Muscle layer of duodenum (tissue), 2 donors: Measurements from ENCODE around the gene HADHB.
"Not testable (repeated sequence)": the region's sequence is repeated elsewhere in the genome, so short reads cannot be mapped to it uniquely, and the experiment has no call there.

ENCODE experiments used
- H3K27ac ChIP-seq: one replicate; pipeline ENCODE4 v1.7.0; 2013; ENCODE audit warnings: mild to moderate bottlenecking, low read length
- H3K27me3 ChIP-seq: one replicate; pipeline ENCODE4 v1.7.0; 2013; ENCODE audit warnings: low read depth, mild to moderate bottlenecking, control low read depth, low read length
- H3K36me3 ChIP-seq, 2 donors: one replicate each; pipeline ENCODE4 v1.7.0; 2013; ENCODE audit warnings: low read length in 2 of 2, control low read depth in 1 of 2, mild to moderate bottlenecking in 1 of 2; ENCODE audit not compliant: insufficient read depth in 2 of 2, control insufficient read depth in 1 of 2
- H3K4me1 ChIP-seq, 2 donors: one replicate each; pipeline ENCODE4 v1.7.0; 2013; ENCODE audit warnings: low read length in 2 of 2, mild to moderate bottlenecking in 2 of 2, control low read depth in 1 of 2, moderate library complexity in 1 of 2; ENCODE audit not compliant: insufficient read depth in 2 of 2, control insufficient read depth in 1 of 2
- H3K4me3 ChIP-seq, 2 donors: one replicate each; pipeline ENCODE4 v1.7.0; 2013; ENCODE audit warnings: low read length in 2 of 2, low read depth in 1 of 2, mild to moderate bottlenecking in 1 of 2
- H3K9me3 ChIP-seq, 2 donors: one replicate each; pipeline ENCODE4 v1.7.0; 2013; ENCODE audit warnings: low read length in 2 of 2, control low read depth in 1 of 2, mild to moderate bottlenecking in 1 of 2; ENCODE audit not compliant: control insufficient read depth in 1 of 2
- donor health status: healthy.

The HADHB gene

GRCh38 chr2:26316041-26316440, 71.3 kb downstream of the HADHB start:
- no peaks in the 10 kb centered on the region for H3K27me3 ChIP-seq
- no peaks in the 10 kb centered on the region for H3K4me1 ChIP-seq
- H3K36me3 ChIP-seq = no peaks in the 10 kb centered on the region
- H3K9me3 ChIP-seq = no peaks in the 10 kb centered on the region
- no peak overlapping the region for H3K4me3 ChIP-seq
- no peak overlapping the region for H3K27ac ChIP-seq

GRCh38 chr2:26316845-26317244, 72.1 kb downstream of the HADHB start:
- H3K27ac ChIP-seq = no peak overlapping the region
- no peaks in the 10 kb centered on the region for H3K4me1 ChIP-seq
- H3K4me3 ChIP-seq = no peak overlapping the region
- H3K9me3 ChIP-seq = no peaks in the 10 kb centered on the region
- no peaks in the 10 kb centered on the region for H3K27me3 ChIP-seq
- H3K36me3 ChIP-seq = no peaks in the 10 kb centered on the region

GRCh38 chr2:26317377-26318105, 72.8 kb downstream of the HADHB start:
- Histone ChIP-seq H3K27me3 (no peaks in the 10 kb centered on the region), H3K4me1 (no peaks in the 10 kb centered on the region), H3K27ac (no peak overlapping the region), H3K36me3 (no peaks in the 10 kb centered on the region), H3K4me3 (no peak overlapping the region), H3K9me3 (no peaks in the 10 kb centered on the region)

- no peaks in the 10 kb centered on the region for H3K27me3 ChIP-seq
- no peaks in the 10 kb centered on the region for H3K9me3 ChIP-seq
- H3K36me3 ChIP-seq = no peaks in the 10 kb centered on the region
- H3K4me1 ChIP-seq = no peaks in the 10 kb centered on the region
- H3K4me3 ChIP-seq = no peak overlapping the region
- H3K27ac ChIP-seq = no peak overlapping the region
Measured at GRCh38 chr2:26318950-26319349, 74.2 kb downstream of the HADHB start.

GRCh38 chr2:26324479-26324878, 79.7 kb downstream of the HADHB start:
- H3K27me3 ChIP-seq, H3K36me3 ChIP-seq: not testable (repeated sequence)

GRCh38 chr2:26324903-26325302, 80.2 kb downstream of the HADHB start:
- Histone ChIP-seq H3K27me3 (no peaks in the 10 kb centered on the region), H3K4me1 (no peaks in the 10 kb centered on the region), H3K27ac (no peak overlapping the region), H3K9me3 (no peaks in the 10 kb centered on the region), H3K36me3 (peaks cover 0 to 3% of the 10 kb centered on the region in 2 donors), H3K4me3 (no peak overlapping the region)

More at GRCh38 chr2:26324479-26324878, 79.7 kb downstream of the HADHB start:
- not testable (repeated sequence) for H3K27ac ChIP-seq, H3K9me3 ChIP-seq, H3K4me3 ChIP-seq, H3K4me1 ChIP-seq

GRCh38 chr2:26325851-26326250, 81.1 kb downstream of the HADHB start:
- Histone ChIP-seq H3K27ac (no peak overlapping the region), H3K4me1 (no peaks in the 10 kb centered on the region), H3K4me3 (no peak overlapping the region)

GRCh38 chr2:26326514-26326913, 81.8 kb downstream of the HADHB start:
- Histone ChIP-seq H3K27me3 (no peaks in the 10 kb centered on the region), H3K36me3 (peaks cover 0 to 3% of the 10 kb centered on the region in 2 donors), H3K4me3 (no peak overlapping the region), H3K9me3 (no peaks in the 10 kb centered on the region), H3K4me1 (no peaks in the 10 kb centered on the region), H3K27ac (no peak overlapping the region)

More at GRCh38 chr2:26325851-26326250, 81.1 kb downstream of the HADHB start:
- Histone ChIP-seq H3K27me3 (no peaks in the 10 kb centered on the region), H3K36me3 (peaks cover 0 to 3% of the 10 kb centered on the region in 2 donors), H3K9me3 (no peaks in the 10 kb centered on the region)

GRCh38 chr2:26327291-26328272, 82.8 kb downstream of the HADHB start:
- no peaks in the 10 kb centered on the region for H3K9me3 ChIP-seq
- no peak overlapping the region for H3K4me3 ChIP-seq

GRCh38 chr2:26329083-26329482, 84.3 kb downstream of the HADHB start:
- H3K9me3 ChIP-seq, H3K27ac ChIP-seq, H3K4me1 ChIP-seq, H3K4me3 ChIP-seq, H3K36me3 ChIP-seq, H3K27me3 ChIP-seq: not testable (repeated sequence)

More at GRCh38 chr2:26327291-26328272, 82.8 kb downstream of the HADHB start:
- no peaks in the 10 kb centered on the region for H3K4me1 ChIP-seq
- peaks cover 0 to 3% of the 10 kb centered on the region in 2 donors for H3K36me3 ChIP-seq
- H3K27me3 ChIP-seq = no peaks in the 10 kb centered on the region
- H3K27ac ChIP-seq = no peak overlapping the region

GRCh38 chr2:26330114-26330549, 85.4 kb downstream of the HADHB start:
- Histone ChIP-seq H3K9me3 (no peaks in the 10 kb centered on the region), H3K4me1 (no peaks in the 10 kb centered on the region), H3K27ac (no peak overlapping the region), H3K36me3 (peaks cover 0 to 3% of the 10 kb centered on the region in 2 donors), H3K4me3 (no peak overlapping the region), H3K27me3 (no peaks in the 10 kb centered on the region)
